H1 (cell line): ENCODE data around the gene GABRE. TPM values are rescaled to one million over a fixed set of nuclear protein-coding genes. Genes with fewer than 3 reads are reported as not detected.

Experiments
- CBX8 ChIP-seq: fragments of 300-800, 300-1000 bp; sonication (generic); IDR thresholded peaks from 2 replicates; pipeline ENCODE4 v1.7.1; 2016; ENCODE audit warnings: low read depth, low read length, borderline replicate concordance
- EZH2 ChIP-seq: fragments of 200-600 bp; sonication (generic); IDR thresholded peaks from 2 replicates; pipeline ENCODE4 v1.7.1; 2012; ENCODE audit warnings: low read depth, mild to moderate bottlenecking, moderate library complexity, low read length, inconsistent platforms; ENCODE audit not compliant: severe bottlenecking
- FOSL1 ChIP-seq: IDR thresholded peaks from 2 replicates; pipeline ENCODE4 v1.6.1; 2011; ENCODE audit warnings: mild to moderate bottlenecking, low read depth, low read length, moderate library complexity; ENCODE audit not compliant: insufficient read depth
- GTF2F1 ChIP-seq: IDR thresholded peaks from 2 replicates; pipeline ENCODE4 v1.6.1; 2012; ENCODE audit warnings: low read depth, low read length, improper control_type of control experiment, borderline replicate concordance
- RXRA ChIP-seq: IDR thresholded peaks from 2 replicates; pipeline ENCODE4 v1.6.1; 2011; ENCODE audit warnings: low read depth, mild to moderate bottlenecking, low read length, moderate library complexity; ENCODE audit not compliant: insufficient read depth
- SP2 ChIP-seq: IDR thresholded peaks from 2 replicates; pipeline ENCODE4 v1.6.1; 2012; ENCODE audit warnings: mild to moderate bottlenecking, low read length, inconsistent platforms
- SP4 ChIP-seq: IDR thresholded peaks from 2 replicates; pipeline ENCODE4 v1.6.1; 2012; ENCODE audit warnings: low read length, inconsistent platforms
- TBP ChIP-seq: IDR thresholded peaks from 2 replicates; pipeline ENCODE4 v1.6.1; 2011; ENCODE audit warnings: low read depth, low read length, improper control_type of control experiment
- polyA plus RNA-seq, 7 experiments: library from polyadenylated mRNA; depleted of rRNA in 3 of 7; stranded (reverse) in 5 of 7; unstranded in 2 of 7; fragments of >200 nt in 5 of 7; fragments of 200-250 nt in 2 of 7; gene quantifications; 1 replicate in 5 of 7; 2 replicates in 1 of 7; 4 replicates in 1 of 7; pipeline versions ENCODE4 v1.2.1 to v1.2.3, GENCODE V29; 2011 to 2013; ENCODE audit warnings: missing spikeins in 2 of 7, mixed read lengths in 2 of 7
- total RNA-seq: library from RNA; stranded (reverse); fragmentation: NEBNext Ultra II Directional; extraction: Animal tissue kit (Norgen Biotek cat#: 25700); gene quantifications from 2 replicates; pipeline ENCODE4 v1.2.1, GENCODE V29; 2021

Gene GABRE
- total and polyA plus RNA-seq, 2 of the 8 experiments (the other 6 are each of a cell fraction or from before 2014, with no cell fraction given): 5.5 to 7.0 TPM

- TF ChIP-seq CBX8: no peak
- TF ChIP-seq SP2: no peak
- TF ChIP-seq EZH2: no peak
- no peak for TF ChIP-seq SP4
- no peak for TF ChIP-seq RXRA
- no peak for TF ChIP-seq GTF2F1
- TF ChIP-seq TBP: no peak
- TF ChIP-seq FOSL1: no peak
Measured at GRCh38 chrX:151996347-151996746, 21.9 kb upstream of the GABRE start (continued).
